PFSK-1 (cell line): ENCODE measurements around the gene GOLGA6L2.

Experiments
- POLR2AphosphoS5 ChIP-seq: IDR thresholded peaks from 2 replicates; pipeline ENCODE4 v1.6.1; 2012; ENCODE audit warnings: low read depth, mild to moderate bottlenecking, control low read depth, low read length, moderate library complexity
- SIN3A ChIP-seq: IDR thresholded peaks from 2 replicates; pipeline ENCODE4 v1.6.1; 2012; ENCODE audit warnings: mild to moderate bottlenecking, low read length, moderate library complexity, borderline replicate concordance; ENCODE audit not compliant: insufficient read depth
- TAF1 ChIP-seq: IDR thresholded peaks from 2 replicates; pipeline ENCODE4 v1.6.1; 2012; ENCODE audit warnings: low read length, control low read depth, borderline replicate concordance; ENCODE audit not compliant: insufficient read depth
- TF ChIP-seq, protein P1 (sequence below), 2 experiments: IDR thresholded peaks; 2 replicates each; pipeline versions ENCODE4 v1.6.1 to v1.8.0; 2011 to 2012; ENCODE audit warnings: low read depth in 2 of 2, low read length in 2 of 2, control low read depth in 1 of 2, inconsistent platforms in 1 of 2, mild to moderate bottlenecking in 1 of 2, moderate library complexity in 1 of 2; ENCODE audit not compliant: insufficient read depth in 1 of 2

DNA sequence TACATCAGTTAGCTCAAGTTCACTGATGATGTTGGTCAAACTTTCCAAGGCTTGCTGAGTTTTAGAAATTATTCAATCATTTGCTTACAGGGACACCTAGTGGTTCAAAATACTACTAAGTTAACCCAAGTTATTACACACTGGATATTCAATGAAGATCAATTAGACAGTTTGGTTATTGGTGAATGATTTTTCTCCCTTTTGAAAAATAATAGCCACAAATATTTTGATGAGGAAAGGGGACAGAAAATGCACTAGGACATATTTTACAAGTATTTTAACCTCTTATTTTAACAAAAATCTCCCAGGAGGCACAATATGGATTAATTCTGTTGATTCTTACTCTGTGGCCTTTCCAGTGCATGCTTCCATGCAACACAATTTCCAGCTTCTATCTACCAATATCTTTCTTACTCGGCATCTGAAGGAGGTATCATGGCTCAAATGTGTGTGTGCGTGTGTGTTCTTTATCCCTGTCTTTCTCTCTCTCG, 20.1 kb upstream of the GOLGA6L2 start:
- TF ChIP-seq, protein P1, sequence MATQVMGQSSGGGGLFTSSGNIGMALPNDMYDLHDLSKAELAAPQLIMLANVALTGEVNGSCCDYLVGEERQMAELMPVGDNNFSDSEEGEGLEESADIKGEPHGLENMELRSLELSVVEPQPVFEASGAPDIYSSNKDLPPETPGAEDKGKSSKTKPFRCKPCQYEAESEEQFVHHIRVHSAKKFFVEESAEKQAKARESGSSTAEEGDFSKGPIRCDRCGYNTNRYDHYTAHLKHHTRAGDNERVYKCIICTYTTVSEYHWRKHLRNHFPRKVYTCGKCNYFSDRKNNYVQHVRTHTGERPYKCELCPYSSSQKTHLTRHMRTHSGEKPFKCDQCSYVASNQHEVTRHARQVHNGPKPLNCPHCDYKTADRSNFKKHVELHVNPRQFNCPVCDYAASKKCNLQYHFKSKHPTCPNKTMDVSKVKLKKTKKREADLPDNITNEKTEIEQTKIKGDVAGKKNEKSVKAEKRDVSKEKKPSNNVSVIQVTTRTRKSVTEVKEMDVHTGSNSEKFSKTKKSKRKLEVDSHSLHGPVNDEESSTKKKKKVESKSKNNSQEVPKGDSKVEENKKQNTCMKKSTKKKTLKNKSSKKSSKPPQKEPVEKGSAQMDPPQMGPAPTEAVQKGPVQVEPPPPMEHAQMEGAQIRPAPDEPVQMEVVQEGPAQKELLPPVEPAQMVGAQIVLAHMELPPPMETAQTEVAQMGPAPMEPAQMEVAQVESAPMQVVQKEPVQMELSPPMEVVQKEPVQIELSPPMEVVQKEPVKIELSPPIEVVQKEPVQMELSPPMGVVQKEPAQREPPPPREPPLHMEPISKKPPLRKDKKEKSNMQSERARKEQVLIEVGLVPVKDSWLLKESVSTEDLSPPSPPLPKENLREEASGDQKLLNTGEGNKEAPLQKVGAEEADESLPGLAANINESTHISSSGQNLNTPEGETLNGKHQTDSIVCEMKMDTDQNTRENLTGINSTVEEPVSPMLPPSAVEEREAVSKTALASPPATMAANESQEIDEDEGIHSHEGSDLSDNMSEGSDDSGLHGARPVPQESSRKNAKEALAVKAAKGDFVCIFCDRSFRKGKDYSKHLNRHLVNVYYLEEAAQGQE (IDR thresholded peaks at IDR 0.05; ENCODE audit: insufficient read depth in 1 of 2, low read depth in 2 of 2, low read length in 2 of 2): no peak
- TF ChIP-seq POLR2AphosphoS5 (no peak), TAF1 (no peak), SIN3A (no peak)
